Measurements from ENCODE around the gene GSTP1.
"Not testable (repeated sequence)": the region's sequence is repeated elsewhere in the genome, so short reads cannot be mapped to it uniquely, and the experiment has no call there.

Gene GSTP1

DNA sequence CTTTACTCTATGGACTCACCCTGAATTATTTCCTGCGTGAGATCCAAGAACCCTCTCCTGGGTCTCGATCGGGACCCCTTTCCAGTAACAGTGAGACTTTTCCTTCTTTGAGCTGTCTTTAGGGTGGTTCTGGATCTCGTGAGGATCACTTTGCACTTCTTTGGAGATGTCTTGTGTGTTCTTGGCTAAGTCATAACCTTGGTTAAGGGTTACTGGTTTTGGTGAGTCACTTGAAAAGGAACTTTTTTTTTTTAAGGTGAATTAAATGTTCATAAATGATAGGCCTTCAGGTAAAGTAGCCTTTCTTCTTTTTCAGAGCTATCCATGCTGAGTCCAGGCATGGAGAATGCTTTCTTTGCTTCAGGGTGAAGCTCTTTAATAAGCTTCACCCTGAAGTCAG is 19.4 kb upstream of the GSTP1 start:
- DNase-seq, result no peak

GRCh38 chr11:67571443-67571842 is 12.2 kb upstream of the GSTP1 start:
- no peak for DNase-seq

GRCh38 chr11:67572305-67572704 is 11.3 kb upstream of the GSTP1 start:
- DNase-seq, result no peak

GRCh38 chr11:67572747-67573419 is 10.7 kb upstream of the GSTP1 start:
- peak; percentile 88 for DNase-seq

DNA sequence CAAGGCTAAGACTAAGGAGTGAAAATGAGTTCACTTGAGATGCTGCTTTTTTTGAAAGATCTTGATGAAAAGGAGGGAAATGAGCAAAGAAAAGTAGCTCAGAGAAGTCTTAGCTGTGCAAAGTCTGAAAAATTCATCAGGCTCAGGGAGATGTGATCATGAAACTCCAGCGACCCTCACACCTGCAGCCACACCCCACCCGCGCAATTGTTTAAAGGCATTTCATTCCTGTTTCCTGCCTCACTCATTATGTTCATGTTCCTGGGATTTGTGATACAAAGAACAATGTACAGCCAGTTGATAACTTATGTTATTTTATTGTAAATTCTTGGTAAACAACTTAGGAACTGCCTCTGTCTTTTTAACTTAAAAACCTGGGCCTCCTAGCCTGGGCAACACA is 8.7 kb upstream of the GSTP1 start:
- DNase-seq, result no peak

- peak; percentile 34 for DNase-seq
Measured at GRCh38 chr11:67576735-67577475, 6.7 kb upstream of the GSTP1 start.

GRCh38 chr11:67577951-67578350 is 5.7 kb upstream of the GSTP1 start:
- no peak for DNase-seq

DNA sequence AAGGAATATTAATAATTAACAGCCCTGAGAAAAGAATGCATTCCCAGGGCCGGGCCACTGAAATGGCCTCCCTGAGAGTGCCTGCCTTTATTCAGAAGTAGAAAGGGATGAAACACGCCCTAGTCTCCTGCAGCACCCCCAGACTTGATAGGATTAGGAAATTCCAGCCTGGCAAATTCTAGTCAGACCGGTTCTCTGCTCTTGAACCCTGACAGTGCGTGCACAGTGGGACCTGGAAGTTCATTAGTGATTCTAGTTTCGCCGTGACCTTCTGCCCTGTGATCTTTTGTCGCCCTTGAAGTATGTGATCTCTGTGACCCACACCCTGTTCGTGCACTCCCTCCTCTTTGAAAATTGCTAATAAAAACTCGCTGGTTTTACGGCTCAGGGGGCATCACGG is 2.1 kb upstream of the GSTP1 start:
- DNase-seq, result peak; percentile 44

DNA sequence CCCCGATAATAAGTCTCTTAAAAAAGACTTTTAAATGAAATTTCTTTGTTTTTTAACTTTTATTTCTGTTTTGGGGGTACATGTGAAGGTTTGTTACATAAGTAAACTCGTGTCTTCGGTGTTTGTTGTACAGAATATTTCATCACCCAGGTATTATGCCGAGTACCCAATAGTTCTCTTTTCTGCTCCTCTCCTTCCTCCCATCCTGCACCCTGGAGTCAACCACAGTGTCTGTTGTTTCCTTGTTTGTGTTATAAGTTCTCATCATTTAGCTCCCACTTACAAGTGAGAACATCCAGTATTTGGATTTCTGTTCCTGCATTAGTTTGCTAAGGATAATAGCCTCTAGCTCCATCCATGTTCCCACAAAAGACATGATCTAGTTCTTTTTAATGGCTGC is 1.6 kb upstream of the GSTP1 start:
- no peak for DNase-seq

GRCh38 chr11:67584205-67584880 is 731 bp downstream of the GSTP1 start:
- DNase-seq, result peak; percentile 30

DNA sequence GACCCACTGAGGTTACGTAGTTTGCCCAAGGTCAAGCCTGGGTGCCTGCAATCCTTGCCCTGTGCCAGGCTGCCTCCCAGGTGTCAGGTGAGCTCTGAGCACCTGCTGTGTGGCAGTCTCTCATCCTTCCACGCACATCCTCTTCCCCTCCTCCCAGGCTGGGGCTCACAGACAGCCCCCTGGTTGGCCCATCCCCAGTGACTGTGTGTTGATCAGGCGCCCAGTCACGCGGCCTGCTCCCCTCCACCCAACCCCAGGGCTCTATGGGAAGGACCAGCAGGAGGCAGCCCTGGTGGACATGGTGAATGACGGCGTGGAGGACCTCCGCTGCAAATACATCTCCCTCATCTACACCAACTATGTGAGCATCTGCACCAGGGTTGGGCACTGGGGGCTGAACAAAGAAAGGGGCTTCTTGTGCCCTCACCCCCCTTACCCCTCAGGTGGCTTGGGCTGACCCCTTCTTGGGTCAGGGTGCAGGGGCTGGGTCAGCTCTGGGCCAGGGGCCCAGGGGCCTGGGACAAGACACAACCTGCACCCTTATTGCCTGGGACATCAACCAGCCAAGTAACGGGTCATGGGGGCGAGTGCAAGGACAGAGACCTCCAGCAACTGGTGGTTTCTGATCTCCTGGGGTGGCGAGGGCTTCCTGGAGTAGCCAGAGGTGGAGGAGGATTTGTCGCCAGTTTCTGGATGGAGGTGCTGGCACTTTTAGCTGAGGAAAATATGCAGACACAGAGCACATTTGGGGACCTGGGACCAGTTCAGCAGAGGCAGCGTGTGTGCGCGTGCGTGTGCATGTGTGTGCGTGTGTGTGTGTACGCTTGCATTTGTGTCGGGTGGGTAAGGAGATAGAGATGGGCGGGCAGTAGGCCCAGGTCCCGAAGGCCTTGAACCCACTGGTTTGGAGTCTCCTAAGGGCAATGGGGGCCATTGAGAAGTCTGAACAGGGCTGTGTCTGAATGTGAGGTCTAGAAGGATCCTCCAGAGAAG is 1.6 kb downstream of the GSTP1 start:
- DNase-seq, result no peak

GRCh38 chr11:67585911-67586310 is 2.3 kb downstream of the GSTP1 start:
- no peak for DNase-seq

- peak; percentile 29 for DNase-seq
Measured at GRCh38 chr11:67586568-67587250, 3.1 kb downstream of the GSTP1 start.

DNA sequence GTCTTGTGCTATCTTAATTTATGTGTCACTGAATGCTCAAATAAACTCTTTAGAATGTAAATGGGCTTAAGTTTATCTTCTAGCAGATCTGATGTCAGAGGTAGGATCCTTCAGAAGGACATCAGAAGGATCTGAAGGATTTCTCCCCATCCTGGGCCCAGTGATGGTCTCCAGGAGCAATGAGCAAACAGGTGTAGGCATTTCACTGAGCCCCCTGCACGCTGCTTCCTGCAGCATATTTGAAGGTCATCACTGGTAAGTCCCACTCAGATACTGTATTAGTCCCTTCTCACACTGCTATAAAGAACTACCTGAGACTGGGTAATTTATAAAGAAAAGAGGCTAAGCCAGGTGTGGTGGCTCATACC is 4.5 kb downstream of the GSTP1 start:
- DNase-seq, result no peak

GRCh38 chr11:67588899-67589415 is 5.3 kb downstream of the GSTP1 start:
- peak; percentile 35 for DNase-seq

DNA sequence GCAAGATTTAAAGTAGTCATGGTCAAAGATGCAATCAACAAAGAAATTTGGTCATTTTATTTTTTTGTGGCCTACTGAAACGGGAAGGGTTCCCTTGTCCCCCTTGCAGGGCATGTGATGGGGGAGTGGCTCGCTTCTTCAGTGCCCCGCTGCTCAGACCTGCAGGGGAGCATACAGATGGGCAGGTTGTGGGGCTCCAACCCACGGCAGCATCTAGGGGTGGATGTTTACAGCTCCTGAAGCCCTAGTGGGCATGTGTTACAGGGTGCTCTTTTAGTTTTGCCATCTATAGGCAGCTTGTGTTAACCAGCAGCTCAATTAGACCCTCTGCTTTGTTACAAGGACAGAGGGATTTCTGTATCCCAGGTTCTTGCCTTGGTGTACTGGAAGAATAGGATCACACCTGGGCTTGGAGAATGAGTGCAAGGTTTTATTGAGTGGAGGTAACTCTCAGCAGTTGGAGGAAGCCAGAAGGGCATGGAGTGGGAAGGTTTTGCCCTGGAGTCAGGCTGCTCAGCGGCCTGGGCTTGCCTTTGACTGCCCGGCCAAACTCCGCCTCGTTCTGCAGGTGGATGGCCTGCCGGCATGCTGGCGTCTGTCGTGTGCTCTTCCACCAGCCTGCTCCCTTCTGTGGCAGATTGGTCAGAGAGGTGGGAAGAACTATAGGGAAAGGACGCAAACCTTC is 9.4 kb downstream of the GSTP1 start:
- DNase-seq, result no peak

GRCh38 chr11:67593565-67593905 is 9.9 kb downstream of the GSTP1 start:
- no peak for DNase-seq

- no peak for DNase-seq
Measured at GRCh38 chr11:67594480-67594879, 10.9 kb downstream of the GSTP1 start.

GRCh38 chr11:67596753-67597300 is 13.2 kb downstream of the GSTP1 start:
- no peak for DNase-seq

GRCh38 chr11:67597458-67597857 is 13.8 kb downstream of the GSTP1 start:
- not testable (repeated sequence) for DNase-seq

DNA sequence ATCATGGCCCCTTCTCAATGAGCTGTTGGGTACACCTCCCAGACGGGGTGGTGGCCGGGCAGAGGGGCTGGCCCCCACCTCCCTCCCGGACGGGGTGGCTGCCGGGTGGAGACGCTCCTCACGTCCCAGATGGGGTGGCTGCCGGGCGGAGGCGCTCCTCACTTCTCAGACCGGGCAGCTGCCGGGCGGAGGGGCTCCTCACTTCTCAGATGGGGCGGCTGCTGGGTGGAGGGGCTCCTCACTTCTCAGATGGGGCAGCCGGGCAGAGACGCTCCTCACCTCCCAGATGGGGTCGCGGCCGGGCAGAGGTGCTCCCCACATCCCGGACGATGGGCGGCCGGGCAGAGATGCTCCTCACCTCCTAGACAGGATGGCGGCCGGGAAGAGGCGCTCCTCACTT is 14.4 kb downstream of the GSTP1 start:
- not testable (repeated sequence) for DNase-seq

Measured in NCI-H82 (cell line).